Activated CD4-positive, CD25-positive, alpha-beta regulatory T cell treated with anti-CD3 and anti-CD28 coated beads, Interleukin-2, amount 50 U/mL, for 72 hours (primary cell): ENCODE measurements around the gene DNAH8.
"Not testable (repeated sequence)": the region's sequence is repeated elsewhere in the genome, so short reads cannot be mapped to it uniquely, and the experiment has no call there.

ENCODE experiments used
- DNase-seq: peaks from one replicate; pipeline ENCODE4 v3.0.0; 2021

Gene DNAH8, protein sequence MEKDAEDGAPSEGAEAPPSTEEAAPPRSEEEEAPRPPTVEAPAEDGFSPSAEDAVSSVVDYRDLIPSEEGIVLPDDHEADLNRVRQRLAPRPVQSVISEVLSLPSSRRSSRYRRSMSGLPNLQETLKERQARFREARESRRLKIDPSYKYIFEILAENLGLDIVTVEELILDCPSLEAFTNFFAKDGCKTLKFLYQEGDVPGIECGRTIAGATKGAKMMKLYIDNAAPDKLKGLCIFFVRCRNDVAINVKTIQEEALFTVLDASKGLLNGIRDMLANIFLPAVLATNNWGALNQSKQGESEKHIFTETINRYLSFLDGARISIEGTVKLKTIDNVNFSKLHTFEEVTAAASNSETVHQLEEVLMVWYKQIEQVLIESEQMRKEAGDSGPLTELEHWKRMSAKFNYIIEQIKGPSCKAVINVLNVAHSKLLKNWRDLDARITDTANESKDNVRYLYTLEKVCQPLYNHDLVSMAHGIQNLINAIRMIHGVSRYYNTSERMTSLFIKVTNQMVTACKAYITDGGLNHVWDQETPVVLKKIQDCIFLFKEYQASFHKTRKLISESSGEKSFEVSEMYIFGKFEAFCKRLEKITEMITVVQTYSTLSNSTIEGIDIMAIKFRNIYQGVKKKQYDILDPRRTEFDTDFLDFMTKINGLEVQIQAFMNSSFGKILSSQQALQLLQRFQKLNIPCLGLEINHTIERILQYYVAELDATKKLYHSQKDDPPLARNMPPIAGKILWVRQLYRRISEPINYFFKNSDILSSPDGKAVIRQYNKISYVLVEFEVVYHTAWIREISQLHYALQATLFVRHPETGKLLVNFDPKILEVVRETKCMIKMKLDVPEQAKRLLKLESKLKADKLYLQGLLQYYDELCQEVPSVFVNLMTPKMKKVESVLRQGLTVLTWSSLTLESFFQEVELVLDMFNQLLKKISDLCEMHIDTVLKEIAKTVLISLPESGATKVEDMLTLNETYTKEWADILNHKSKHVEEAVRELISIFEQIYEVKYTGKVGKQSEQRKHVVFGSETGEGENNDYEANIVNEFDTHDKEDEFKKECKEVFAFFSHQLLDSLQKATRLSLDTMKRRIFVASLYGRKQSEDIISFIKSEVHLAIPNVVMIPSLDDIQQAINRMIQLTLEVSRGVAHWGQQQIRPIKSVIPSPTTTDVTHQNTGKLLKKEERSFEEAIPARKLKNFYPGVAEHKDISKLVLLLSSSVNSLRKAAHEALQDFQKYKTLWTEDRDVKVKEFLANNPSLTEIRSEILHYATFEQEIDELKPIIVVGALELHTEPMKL (N-terminal part only)

DNA sequence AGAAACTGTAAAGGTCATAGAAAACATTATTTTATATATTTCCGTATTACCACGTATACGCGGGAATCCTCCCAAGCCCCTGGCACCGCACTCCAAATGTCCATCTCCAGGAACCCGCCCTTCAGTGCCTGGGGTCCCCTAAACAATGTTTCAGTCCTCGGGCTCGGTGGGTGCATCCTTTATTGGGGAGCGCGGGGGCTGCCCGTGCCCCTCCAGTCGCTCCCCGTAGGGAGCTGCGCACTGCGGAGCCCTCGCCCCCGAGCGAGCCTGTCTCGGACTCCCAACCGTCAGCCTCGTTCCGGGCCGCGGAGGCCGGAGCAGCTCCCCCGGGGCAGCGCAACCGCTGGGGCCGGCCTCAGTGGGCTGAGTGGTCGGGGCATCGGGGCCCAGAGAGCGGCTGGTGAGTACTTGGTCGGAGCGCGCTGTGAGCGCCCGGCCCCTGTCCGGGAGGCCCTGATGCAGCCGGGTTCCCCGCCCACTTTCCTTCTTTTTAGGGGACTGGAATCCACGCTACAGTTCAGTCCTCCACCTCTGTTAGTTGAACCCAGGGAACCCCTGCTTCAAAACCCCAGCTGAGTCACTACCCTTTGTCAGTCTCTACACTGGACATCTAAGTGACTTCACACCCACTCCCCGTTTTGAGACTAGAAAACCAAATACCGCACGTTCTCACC lies at the start of gene DNAH8:
DNAH8 (plus strand) TSS at position 296 of the 674 bp plus-strand sequence. CDS start 7,499 bp downstream, outside the sequence.
- no peak for DNase-seq

DNA sequence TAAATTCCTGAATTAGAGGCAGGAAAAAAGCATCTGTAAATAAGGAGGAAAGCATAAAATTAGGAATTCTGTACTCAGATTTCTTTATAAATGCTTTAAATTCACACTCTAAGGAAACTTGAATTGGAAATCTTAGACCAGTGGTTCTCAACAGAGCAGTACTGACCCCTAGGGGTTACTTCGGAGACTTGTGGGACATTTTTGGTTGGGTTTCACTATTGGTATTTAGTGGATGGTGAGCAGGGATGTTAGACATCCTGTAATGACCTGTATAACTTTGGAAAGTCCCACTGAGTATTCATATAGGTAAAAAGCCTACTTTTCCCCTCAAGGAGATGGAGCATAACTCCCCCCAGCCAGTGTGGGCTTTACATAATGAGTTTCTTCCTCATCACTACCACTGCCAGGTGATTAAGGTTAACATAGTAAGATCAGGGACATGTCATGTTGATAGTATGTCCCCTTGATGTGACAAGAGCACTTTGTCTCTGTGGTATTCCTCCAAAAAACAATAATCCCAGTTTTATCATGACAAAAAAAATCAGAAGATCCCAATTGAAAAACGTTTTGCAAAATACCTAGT lies 43.1 kb upstream of the DNAH8 start:
- no peak for DNase-seq

DNA sequence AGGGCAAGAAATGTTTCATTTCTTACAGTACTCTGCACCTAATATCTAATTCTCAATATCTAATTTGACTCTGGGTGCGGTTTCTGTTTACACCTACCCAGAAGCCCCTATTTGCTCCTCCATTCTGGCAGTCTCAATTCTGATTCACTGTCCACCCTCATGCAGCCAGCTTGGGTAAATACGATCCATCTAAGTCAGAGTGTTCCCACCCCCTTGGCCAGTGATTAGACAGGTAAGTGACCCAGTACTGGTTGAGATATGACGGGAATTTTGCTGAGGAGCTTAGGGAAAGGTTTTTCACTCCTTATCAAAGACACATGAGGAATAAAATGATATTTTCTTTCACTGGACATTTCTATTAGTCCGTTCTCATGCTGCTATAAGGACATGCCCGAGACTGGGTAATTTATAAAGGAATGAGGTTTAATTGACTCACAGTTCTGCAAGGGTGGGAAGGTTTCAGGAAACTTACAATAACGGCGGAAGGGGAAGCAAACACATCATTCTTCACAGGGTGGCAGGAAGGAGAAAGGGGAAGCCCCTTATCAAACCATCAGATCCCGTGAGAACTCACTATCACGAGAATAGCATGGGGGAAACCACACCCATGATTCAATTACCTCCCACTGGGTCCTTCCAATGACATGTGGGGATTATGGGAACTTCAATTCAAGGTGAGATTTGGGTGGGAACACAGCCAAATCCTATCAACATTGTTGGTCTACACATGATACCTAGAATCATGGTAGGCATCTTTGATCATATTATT lies 41.5 kb upstream of the DNAH8 start:
- DNase-seq = no peak

DNA sequence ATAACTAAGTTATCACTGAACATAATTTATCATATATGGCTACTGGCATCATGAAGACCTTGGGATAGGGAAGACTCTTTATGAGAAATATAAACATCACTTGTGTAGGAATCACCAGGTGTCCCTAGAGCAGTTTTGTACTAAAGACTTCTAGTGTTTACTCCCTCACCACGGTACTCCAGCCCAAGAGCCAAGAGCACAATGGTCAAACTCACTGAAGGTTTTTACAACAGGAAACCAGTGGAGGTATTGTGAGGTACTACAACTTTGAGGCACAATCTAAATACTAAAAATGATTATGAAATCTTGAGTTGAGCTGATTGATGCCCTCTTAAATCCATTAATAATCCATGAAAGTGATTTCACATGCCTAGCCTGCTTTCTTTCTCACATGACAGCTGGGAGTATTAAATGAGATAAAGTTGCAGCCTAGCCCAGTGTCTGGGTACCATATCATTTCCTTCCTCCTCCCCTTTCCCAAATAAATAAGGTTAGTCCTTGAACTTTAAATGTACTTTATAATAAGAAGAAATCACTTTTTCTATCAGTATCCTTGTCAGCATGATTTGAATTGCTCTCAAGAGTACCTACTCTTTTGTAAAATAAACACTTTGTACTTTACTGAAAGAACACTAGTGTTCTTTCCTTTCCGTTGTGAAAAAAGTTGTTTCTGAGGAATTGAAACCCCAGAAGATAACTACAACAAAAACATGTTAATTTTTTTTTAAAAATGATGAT lies 38.7 kb upstream of the DNAH8 start:
- DNase-seq = no peak

DNA sequence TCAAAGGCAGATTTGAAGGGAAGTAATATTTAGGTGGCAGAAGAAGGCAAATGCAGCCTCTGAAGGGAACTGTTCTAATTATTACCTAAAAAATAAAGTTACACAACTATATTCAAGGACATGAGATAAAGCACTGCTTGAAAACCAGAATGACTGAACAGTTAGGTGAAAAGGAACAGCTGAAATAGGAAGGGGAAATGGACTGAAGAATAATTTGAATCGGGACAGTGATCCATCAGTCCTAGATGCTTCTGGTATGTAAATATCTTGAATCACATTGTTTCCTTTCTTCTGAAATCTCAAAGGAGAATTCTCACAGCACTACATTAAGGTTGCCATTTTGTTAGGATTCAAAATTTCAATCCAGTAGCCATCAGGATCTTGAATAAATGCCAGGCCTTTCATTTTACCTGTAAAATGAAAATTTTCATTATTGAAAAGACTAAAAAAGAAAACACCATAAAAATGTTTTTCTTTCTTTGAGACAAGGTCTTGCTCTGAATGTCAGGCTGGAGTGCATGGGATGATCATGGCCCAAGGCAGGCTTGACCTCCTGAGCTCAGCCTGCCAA lies 38.1 kb upstream of the DNAH8 start:
- no peak for DNase-seq

DNA sequence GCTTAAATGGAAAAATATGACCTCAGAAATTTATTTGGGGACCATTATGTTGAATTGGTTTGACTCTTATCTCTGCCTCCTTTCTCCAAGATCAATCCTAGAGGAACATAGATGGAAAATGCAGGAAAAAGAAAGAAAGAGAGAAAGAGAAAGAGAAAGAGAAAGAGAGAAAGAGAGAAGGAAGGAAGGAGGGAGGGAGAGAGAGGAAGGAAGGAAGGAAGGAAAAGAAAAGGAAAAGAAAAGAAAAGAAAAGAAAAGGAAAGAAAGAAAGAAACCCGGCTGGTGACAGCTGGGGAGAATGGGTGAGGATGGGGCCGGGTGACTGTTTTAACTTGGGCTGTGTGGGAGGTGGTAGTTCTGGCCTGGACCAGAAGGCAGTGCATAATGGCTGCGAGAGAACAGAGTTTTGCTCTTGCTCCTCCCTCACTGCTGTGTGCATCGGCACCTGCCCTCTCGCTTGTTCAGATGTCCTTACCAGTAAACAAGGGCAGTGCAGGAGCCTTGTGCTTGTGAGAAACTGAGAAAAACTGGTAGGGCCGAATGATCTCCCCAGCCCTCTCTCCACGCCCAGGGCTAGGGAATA lies 36.8 kb upstream of the DNAH8 start:
- DNase-seq = no peak

DNA sequence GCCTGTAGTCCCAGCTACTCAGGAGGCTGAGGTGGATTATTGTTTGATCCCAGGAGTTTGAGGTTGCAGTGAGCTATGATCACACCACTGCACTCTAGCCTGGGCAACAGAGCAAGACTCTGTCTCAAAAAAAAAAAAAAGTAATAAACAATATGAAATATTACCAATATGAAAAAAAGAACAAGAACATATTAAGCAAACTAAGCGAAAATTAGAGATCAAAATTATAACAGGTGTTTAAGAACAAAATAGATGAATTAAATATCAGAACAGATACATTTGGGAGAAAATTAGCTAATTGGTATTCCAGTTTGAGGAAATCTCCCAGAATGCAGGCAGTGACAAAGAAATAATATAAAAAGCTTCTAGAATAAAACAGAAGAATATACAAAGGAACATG lies 35.4 kb upstream of the DNAH8 start:
- DNase-seq = no peak

DNA sequence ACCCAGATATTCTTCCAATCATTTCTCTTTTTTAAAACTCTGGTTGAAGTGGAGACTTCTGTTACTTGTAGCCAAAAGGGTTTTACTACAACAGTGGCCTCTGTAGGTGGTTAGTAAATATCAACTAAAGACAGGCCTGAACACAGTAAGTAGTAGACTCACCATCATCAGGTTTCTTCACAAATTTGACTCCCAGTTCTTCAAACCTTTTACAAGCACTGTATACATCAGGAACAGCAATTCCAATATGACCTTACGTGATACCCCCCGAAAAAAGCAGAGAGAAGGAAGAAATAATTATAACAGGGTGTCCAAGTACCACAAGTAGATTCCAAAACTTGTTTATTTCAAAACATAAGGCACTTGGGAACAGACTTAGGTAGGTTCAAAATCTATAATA lies 33.3 kb upstream of the DNAH8 start:
- no peak for DNase-seq

DNA sequence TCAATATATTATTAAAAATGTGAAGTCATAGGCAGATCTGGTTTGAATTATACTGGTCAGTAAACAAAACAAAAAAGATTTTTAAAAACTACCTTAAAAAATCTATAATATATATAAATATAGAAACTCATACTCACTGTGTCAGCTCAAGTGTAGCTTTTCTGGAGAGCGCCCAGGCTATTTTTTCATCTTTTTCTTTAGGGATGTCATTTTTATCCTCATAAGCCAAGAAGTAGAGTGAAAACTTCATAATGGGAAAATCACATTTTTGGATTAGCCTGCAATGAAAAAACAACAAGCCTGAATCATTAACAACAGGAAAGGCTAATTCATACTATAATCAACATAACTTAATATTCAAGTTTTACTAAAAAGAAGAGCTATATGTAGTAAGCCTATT lies 30.9 kb upstream of the DNAH8 start:
- DNase-seq = no peak

DNA sequence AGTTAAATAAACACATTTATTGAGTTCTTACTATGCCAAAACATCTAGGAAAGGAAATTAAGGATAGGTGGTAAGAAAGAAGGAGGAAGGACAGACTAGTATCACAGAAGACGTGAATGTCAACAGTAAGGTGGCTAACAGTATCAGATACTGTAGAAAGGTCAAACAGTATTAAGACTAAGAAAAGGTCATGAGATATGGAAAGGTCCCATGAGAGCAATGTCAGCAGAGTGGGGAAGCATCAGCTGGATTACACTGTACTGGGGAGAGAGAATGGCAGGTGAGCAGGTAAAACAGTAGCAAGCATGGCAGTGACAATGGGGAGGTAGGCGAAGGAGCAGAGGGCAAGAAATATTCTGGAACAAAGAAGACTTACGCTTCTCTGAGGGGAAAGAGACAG lies 30.2 kb upstream of the DNAH8 start:
- DNase-seq = no peak

DNA sequence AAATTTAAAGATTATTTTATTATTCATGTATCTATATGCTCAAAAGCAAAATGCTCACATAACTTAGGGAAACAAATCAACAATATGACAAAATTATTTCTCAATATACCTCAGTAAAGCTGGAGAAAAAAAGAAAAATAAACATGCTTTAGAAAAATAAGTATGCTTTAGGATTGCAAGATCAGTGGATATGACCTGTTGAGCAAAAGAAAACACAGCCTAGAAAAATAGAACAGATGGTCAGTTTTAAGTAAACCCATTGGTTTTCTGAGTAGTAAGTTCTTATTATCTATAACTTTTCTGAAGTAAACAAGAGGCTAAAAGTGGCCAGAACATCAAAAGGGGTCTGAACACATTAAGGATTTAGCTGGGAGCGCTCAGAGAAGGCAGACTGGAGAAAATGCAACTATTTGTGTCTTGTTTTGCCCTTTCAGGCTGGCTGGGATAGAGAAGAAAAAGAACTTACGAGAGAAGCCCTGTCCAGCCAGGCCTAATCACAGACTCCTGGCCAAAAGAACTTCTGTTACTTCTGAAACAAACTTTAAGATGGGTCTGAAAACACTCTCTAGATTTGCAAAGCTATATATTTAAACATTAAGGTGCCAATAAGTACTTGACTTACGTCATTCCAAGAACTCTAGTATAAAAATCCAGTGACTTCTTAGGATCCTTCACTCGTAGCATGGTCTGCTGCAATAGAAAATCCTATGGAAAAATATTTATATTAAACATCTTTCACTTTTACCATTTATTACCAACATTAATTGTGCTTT lies 28.7 kb upstream of the DNAH8 start:
- no peak for DNase-seq

DNA sequence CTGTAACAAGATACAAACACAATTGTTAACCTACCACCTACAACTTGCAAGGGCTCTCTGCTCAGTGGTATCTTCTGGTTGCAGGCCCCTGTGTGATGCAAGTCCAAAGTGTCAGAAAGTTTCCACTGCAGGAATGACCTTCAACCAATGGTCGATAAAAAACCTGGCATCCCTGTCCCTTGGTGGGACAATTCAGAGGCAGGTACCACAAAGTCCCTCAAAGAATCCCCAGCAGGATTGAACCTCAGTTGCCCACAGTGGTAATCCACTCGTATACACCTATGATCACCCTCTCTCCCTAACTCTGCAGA lies 28.1 kb upstream of the DNAH8 start:
- DNase-seq = no peak

DNA sequence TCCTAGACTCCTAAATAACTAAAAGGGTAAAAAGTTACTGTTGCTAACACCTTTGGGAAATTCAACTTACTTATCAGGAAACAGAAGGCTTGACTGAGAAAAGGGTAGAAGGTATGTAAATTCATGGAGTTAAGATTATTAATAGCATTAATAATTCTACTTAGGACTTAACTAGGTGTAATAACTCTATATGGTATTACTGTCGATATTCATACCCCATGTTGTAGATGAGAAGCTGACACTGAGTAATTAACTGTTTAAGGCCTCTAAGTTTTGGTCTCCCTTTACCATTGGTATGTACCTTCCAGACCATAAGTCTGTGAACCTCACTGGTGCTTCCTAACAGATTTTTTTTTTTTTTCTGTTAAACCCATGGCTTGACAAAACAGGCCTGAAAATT lies 27.6 kb upstream of the DNAH8 start:
- no peak for DNase-seq

DNA sequence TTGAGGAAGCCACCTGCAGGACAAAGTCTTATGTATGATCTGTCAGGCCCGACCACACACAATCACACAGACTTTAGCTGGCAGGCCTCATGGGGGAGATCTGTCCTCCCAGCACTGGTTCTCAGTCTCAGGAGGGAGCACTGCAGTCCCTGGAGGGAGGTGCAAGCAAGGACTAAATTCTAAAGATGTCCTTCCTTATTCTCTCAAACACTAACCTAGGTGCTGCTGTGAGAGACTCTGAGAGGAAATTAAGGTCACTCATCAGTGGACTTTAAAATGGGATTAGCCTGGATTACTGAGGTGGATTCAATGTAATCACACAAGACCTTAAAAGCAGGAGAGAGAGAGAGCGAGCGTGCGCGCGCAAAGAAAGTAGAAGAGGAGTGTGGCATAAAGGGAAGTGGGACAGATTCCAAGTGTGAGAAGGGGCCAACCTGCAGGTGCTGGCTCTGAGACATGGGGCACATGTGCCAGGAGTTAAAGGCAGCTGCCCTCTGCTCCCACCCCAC lies 26.5 kb upstream of the DNAH8 start:
- DNase-seq = no peak

DNA sequence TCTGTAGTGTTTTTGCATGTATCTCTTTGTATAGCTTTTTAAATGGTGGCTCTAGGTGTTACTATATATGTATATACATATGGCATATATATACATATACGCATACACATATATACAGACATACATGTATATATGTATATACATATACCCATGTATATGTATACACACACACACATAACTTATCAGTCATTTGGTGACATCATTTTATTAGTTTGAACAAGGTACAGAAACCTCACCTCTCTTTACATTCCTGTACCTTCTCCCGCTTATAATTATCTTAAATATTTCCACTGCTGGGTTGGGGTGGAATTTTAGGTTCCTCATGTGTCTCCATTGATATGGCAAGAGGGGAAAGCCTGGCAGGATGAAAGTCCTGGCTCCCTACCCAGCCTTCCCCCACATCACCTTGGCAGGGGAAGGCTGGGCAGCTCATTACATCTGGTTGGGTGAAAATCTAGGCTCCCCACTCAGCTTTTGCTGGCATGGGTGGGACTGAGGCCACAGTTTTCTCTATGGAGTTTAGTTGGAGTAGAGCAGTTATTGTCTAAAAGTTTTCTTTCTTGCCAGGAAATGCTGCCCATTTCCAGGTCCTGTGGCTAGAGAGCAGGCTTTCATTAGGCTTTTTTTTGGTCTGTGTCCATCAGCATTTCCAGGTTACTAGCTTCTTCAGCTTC lies 19.7 kb upstream of the DNAH8 start:
- DNase-seq = no peak

DNA sequence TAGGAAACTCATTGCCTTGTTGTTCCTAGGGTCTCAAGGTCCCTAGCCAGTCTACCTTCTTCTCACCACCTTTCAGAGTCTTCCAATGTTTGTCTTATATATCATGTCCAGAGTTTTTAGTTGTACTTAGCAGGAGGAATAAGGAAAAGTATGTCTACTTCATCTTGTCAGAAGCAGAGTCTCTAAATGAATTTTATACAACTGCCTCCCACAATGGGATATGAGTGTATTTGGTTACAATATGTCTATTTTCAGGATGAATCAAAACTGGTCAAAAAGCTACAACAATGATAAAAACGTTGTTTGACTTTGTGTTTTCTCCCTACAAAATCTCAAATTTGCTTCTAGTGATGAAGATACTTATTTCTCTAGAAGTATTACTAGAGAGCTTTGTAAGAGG lies 19.2 kb upstream of the DNAH8 start:
- no peak for DNase-seq

DNA sequence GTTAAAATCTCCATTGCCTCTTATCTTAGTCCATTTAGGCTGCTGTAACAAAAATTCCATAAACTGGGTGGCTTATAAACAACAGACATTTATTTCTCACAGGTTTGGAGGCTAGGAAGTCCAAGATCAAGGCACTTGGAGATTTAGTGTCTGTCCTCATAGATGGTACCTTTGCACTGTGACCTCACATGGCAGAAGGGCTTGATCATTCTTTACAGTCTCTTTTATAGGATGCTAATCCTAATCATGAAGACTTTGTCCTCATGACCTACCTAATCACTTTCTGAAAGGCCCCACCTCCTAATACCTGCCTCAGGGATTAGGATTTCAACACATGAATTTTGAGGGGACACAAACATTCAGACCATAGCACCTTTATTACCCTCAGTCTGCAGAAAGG lies 18.8 kb upstream of the DNAH8 start:
- no peak for DNase-seq

DNA sequence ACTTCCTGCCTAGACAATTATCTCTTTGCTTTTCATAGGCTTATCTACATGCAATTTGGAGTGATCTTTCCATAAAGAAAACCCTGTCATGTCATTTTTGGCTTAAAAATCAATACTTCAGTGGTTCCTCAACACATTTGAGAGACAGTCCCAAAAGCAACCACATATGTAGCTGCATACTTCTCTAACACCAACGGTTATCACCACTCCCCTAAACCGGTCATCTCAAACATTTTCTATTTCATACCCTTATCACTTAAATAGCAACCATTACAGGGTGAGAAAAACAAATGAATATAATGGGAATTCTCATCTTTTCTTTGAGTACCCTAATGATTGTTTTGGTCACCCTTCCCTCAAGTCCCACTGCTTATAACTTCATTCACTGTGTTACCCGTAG lies 17.3 kb upstream of the DNAH8 start:
- no peak for DNase-seq

DNA sequence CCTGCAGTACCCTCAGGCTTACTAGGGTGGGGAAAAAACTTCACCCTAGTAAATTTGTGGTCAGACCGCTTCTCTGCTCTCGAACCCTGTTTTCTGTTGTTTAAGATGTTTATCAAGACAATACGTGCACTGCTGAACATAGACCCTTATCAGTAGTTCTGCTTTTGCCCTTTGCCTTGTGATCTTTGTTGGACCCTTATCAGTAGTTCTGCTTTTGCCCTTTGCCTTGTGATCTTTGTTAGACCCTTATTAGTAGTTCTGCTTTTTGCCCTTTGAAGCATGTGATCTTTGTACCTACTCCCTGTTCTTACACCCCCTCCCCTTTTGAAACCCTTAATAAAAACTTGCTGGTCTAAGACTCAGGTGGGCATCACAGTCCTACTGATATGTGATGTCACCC lies 15.4 kb upstream of the DNAH8 start:
- DNase-seq = not testable (repeated sequence)
